Endothelial cell of umbilical vein (primary cell): ENCODE data around the gene NFATC2. TPM values are rescaled to one million over a fixed set of nuclear protein-coding genes. Genes with fewer than 3 reads are reported as not detected.

Experiments used
- BruUV-seq: library from RNA; stranded (reverse); fragments of 400-500 nt; replicated peaks from 2 replicates; lab custom pipeline; 2021; lab: Mats Ljungman, UMichigan
- CTCF ChIA-PET: fragments of 300-600, 350-600 bp; sonication (Branson Sonifier 250); formaldehyde crosslinking; loops from one replicate; lab custom pipeline; 2021; ENCODE audit warnings: antibody characterized with exemption, inconsistent platforms; lab: Charles Lee
- POLR2A ChIA-PET: fragments of 300-600, 350-600 bp; sonication (Branson Sonifier 250); formaldehyde crosslinking; loops from one replicate; lab custom pipeline; 2021; ENCODE audit warnings: antibody characterized with exemption, inconsistent platforms; lab: Charles Lee
- DNase-seq: peaks from one replicate; pipeline ENCODE4 v3.0.0-alpha.2; 2011; ENCODE audit warnings: low read depth, low spot score
- FAIRE-seq: peaks from 2 replicates; lab custom pipeline; 2011; peaks lifted over from hg19 to GRCh38; lab: Jason Lieb, UNC
- H2AFZ ChIP-seq: 2 replicates; pipeline ENCODE4 v1.6.0; 2012; ENCODE audit warnings: low read depth, low read length, control low read depth, inconsistent platforms
- H3K27ac ChIP-seq: 2 replicates; pipeline ENCODE4 v1.5.1; 2011; ENCODE audit warnings: low read depth, mild to moderate bottlenecking, control low read depth, low read length, moderate library complexity; ENCODE audit not compliant: insufficient read depth
- H3K27me3 ChIP-seq, 2 experiments: 2 replicates each; pipeline versions ENCODE4 v1.6.0 to v1.6.1; 2011; ENCODE audit warnings: low read length in 2 of 2, mixed read lengths in 1 of 2; ENCODE audit not compliant: control insufficient read depth in 2 of 2, insufficient read depth in 2 of 2
- H3K36me3 ChIP-seq, 2 experiments: 2 replicates in 1 of 2; 3 replicates in 1 of 2; pipeline ENCODE4 v1.5.1; 2011; ENCODE audit warnings: low read length in 2 of 2, mild to moderate bottlenecking in 1 of 2, moderate library complexity in 1 of 2; ENCODE audit not compliant: control insufficient read depth in 2 of 2, insufficient read depth in 2 of 2; ENCODE audit errors: extremely low read depth in 1 of 2
- H3K4me1 ChIP-seq: 3 replicates; pipeline ENCODE4 v1.5.1; 2011; ENCODE audit warnings: mild to moderate bottlenecking, low read length; ENCODE audit not compliant: control insufficient read depth, insufficient read depth; ENCODE audit errors: extremely low read depth
- H3K4me2 ChIP-seq: 2 replicates; pipeline ENCODE4 v1.6.1; 2011; ENCODE audit warnings: low read length, control low read depth, mixed read lengths; ENCODE audit not compliant: insufficient read depth
- H3K4me3 ChIP-seq, 3 experiments: fragments of 200-600 bp in 1 of 3; sonication (generic), shearing (Covaris generic) in 1 of 3; replicated peaks in 1 of 3; 2 replicates each; pipeline ENCODE4 v1.5.1; 2011 to 2016; ENCODE audit warnings: control low read depth in 3 of 3, low read length in 3 of 3, mild to moderate bottlenecking in 2 of 3, inconsistent platforms in 1 of 3, low read depth in 1 of 3, moderate library complexity in 1 of 3; ENCODE audit not compliant: insufficient read depth in 1 of 3
- H3K79me2 ChIP-seq: 2 replicates; pipeline ENCODE4 v1.6.0; 2012; ENCODE audit warnings: low read length, inconsistent platforms; ENCODE audit not compliant: control insufficient read depth, insufficient read depth
- H3K9ac ChIP-seq: replicated peaks from 2 replicates; pipeline ENCODE3; 2011; ENCODE audit warnings: low read length, control low read depth; ENCODE audit not compliant: insufficient read depth; ENCODE audit errors: extremely low read depth
- H3K9me1 ChIP-seq: replicated peaks from 3 replicates; pipeline ENCODE4 v1.6.0; 2011; ENCODE audit warnings: mild to moderate bottlenecking, low read length; ENCODE audit not compliant: control insufficient read depth, insufficient read depth; ENCODE audit errors: extremely low read depth
- H3K9me3 ChIP-seq: replicated peaks from 2 replicates; pipeline ENCODE4 v1.5.1; 2012; ENCODE audit warnings: low read length, inconsistent platforms; ENCODE audit not compliant: control insufficient read depth, insufficient read depth
- H4K20me1 ChIP-seq: replicated peaks from 2 replicates; pipeline ENCODE3; 2011; ENCODE audit warnings: mild to moderate bottlenecking, low read length; ENCODE audit not compliant: control insufficient read depth, insufficient read depth; ENCODE audit errors: extremely low read depth
- CTCF ChIP-seq, 2 donors: IDR thresholded peaks; 1 replicate in 1 of 2; 2 replicates in 1 of 2; pipeline ENCODE4 v1.5.1; 2011; ENCODE audit warnings: low read length in 2 of 2, mild to moderate bottlenecking in 2 of 2, moderate library complexity in 2 of 2, control low read depth in 1 of 2, inconsistent platforms in 1 of 2, low read depth in 1 of 2; ENCODE audit not compliant: insufficient read depth in 1 of 2; ENCODE audit errors: extremely low read depth in 1 of 2
- EZH2 ChIP-seq: IDR thresholded peaks from 2 replicates; pipeline ENCODE4 v1.6.1; 2012; ENCODE audit warnings: borderline replicate concordance, low read depth, mild to moderate bottlenecking, moderate library complexity, low read length, inconsistent platforms; ENCODE audit not compliant: severe bottlenecking
- FOS ChIP-seq: IDR thresholded peaks from 2 replicates; pipeline ENCODE4 v1.6.1; 2011; ENCODE audit warnings: mild to moderate bottlenecking, low read length, moderate library complexity, borderline replicate concordance; ENCODE audit not compliant: insufficient read depth
- GATA2 ChIP-seq: IDR thresholded peaks from 2 replicates; pipeline ENCODE4 v1.7.0; 2011; ENCODE audit warnings: low read depth, mild to moderate bottlenecking, moderate library complexity, mixed read lengths, low read length; ENCODE audit not compliant: insufficient read length, insufficient read depth
- JUN ChIP-seq: IDR thresholded peaks from 2 replicates; pipeline ENCODE4 v1.6.1; 2011; ENCODE audit warnings: borderline replicate concordance, low read depth; ENCODE audit not compliant: insufficient read length, insufficient read depth
- MAX ChIP-seq: IDR thresholded peaks from 2 replicates; pipeline ENCODE4 v1.6.1; 2011; ENCODE audit not compliant: insufficient read depth, insufficient read length
- MYC ChIP-seq: IDR thresholded peaks from one replicate; pipeline ENCODE4 v1.6.1; 2011; ENCODE audit warnings: mild to moderate bottlenecking, low read depth, low read length
- POLR2A ChIP-seq: IDR thresholded peaks from 2 replicates; pipeline ENCODE4 v1.6.1; 2012; ENCODE audit warnings: low read depth, mild to moderate bottlenecking, control low read depth, low read length
- POLR2AphosphoS5 ChIP-seq: IDR thresholded peaks from 2 replicates; pipeline ENCODE4 v1.6.1; 2012; ENCODE audit warnings: low read depth, mild to moderate bottlenecking, control low read depth, low read length, moderate library complexity; ENCODE audit not compliant: insufficient read depth
- dilution Hi-C: fragments of 300-500 bp; cut with MboI; formaldehyde crosslinking; loops from one replicate; pipeline ENCODE4 v1.15.0; 2019; ENCODE audit warnings: low sequenced_read_pairs; ENCODE audit not compliant: extremely low pct_ligation_motif_present
- intact Hi-C: fragments of 100-400 bp; cut with micrococcal nuclease; formaldehyde crosslinking; loops from one replicate; pipeline ENCODE4 v1.10.0; 2022
- polyA plus RNA-seq, 4 experiments: library from polyadenylated mRNA; depleted of rRNA in 3 of 4; stranded (reverse) in 3 of 4; unstranded in 1 of 4; fragments of >200 nt; gene quantifications; 2 replicates each; pipeline versions ENCODE4 v1.2.1 to v1.2.3, GENCODE V29; 2011 to 2012; ENCODE audit warnings: missing spikeins in 1 of 4
- total RNA-seq: library from RNA; stranded (reverse); gene quantifications from 2 replicates; pipeline ENCODE4 v1.2.3, GENCODE V29; 2021

NFATC2 gene
- total and polyA plus RNA-seq, 2 donors (not counting 3 experiments of a cell fraction or from before 2014, with no cell fraction given), result 3.1 to 13.0 TPM

GRCh38 chr20:51437182-51437924, 105.2 kb downstream of the NFATC2 start:
- no peaks in the 10 kb centered on the region for H3K27me3 ChIP-seq
- no peak overlapping the region for H3K27ac ChIP-seq
- H3K9me1 ChIP-seq, result no peaks in the 10 kb centered on the region
- no peak overlapping the region for H3K9ac ChIP-seq
- no peaks in the 10 kb centered on the region for H3K79me2 ChIP-seq
- no peak overlapping the region for H3K4me2 ChIP-seq
- FAIRE-seq (no peak), DNase-seq (no peak)
- no peaks in the 10 kb centered on the region for H3K4me1 ChIP-seq
- no peak overlapping the region for H2AFZ ChIP-seq
- ChIA-PET POLR2A (no interaction called here), CTCF (no interaction called here)
- H4K20me1 ChIP-seq, result no peaks in the 10 kb centered on the region
- dilution Hi-C loops (no loop called here), intact Hi-C loops (no loop called here)
- no peak for TF ChIP-seq MYC
- TF ChIP-seq FOS, result no peak
- H3K36me3 ChIP-seq, result peaks cover 0 to 7% of the 10 kb centered on the region in 2 experiments
- no TSS peak for BruUV-seq
- no peak overlapping the region for H3K4me3 ChIP-seq
- no peaks in the 10 kb centered on the region for H3K9me3 ChIP-seq

- Histone ChIP-seq H2AFZ (no peak overlapping the region), H3K9me3 (no peaks in the 10 kb centered on the region), H3K4me1 (no peaks in the 10 kb centered on the region), H3K9ac (no peak overlapping the region), H3K4me3 (no peak overlapping the region), H3K36me3 (peaks cover 0 to 10% of the 10 kb centered on the region in 2 experiments), H3K79me2 (no peaks in the 10 kb centered on the region), H3K4me2 (no peak overlapping the region), H3K27ac (no peak overlapping the region), H3K27me3 (no peaks in the 10 kb centered on the region), H4K20me1 (no peaks in the 10 kb centered on the region), H3K9me1 (no peaks in the 10 kb centered on the region)
- CTCF ChIA-PET, result interaction anchor here (0.7 to 1.0 kb wide), 2 partner anchors 49 to 63 kb away, joined by 3 to 4 read pairs; no protein-coding TSS in a partner anchor
- TF ChIP-seq EZH2 (no peak), JUN (no peak), FOS (no peak), MYC (no peak), GATA2 (no peak), MAX (no peak), CTCF (IDR thresholded peaks at IDR 0.05; ENCODE audit: extremely low read depth in 1 of 2, insufficient read depth in 1 of 2, low read depth in 1 of 2, low read length in 2 of 2) (no peak), POLR2A (no peak), POLR2AphosphoS5 (no peak)
- POLR2A ChIA-PET, result no interaction called here
- FAIRE-seq, result no peak
- intact Hi-C loops, result no loop called here
- DNase-seq, result no peak
- dilution Hi-C loops, result no loop called here
- no TSS peak for BruUV-seq
Measured at GRCh38 chr20:51434580-51435247, 107.8 kb downstream of the NFATC2 start.
